Stimulated activated naive CD8-positive, alpha-beta T cell treated with anti-CD3 and anti-CD28 coated beads, Interleukin-15, Interleukin-2, amounts not matched to agents 100 ng/mL and 50 ng/mL, for 24 hours (primary cell): Measurements from ENCODE around the gene SCN2B.

ENCODE experiments used
- H3K27ac Mint-ChIP-seq: one replicate; pipeline ENCODE4 v1.8.0; 2021; ENCODE audit warnings: mild to moderate bottlenecking, mixed read lengths
- H3K27me3 Mint-ChIP-seq: one replicate; pipeline ENCODE4 v1.8.0; 2021; ENCODE audit warnings: mixed read lengths
- H3K36me3 Mint-ChIP-seq: one replicate; pipeline ENCODE4 v1.8.0; 2021; ENCODE audit warnings: low read depth, mixed read lengths
- H3K4me1 Mint-ChIP-seq: one replicate; pipeline ENCODE4 v1.8.0; 2021; ENCODE audit warnings: low read depth, mixed read lengths
- H3K4me3 Mint-ChIP-seq: one replicate; pipeline ENCODE4 v1.8.0; 2021; ENCODE audit warnings: mild to moderate bottlenecking, mixed read lengths
- H3K9me3 Mint-ChIP-seq: one replicate; pipeline ENCODE4 v1.8.0; 2021; ENCODE audit warnings: mixed read lengths

SCN2B gene

GRCh38 chr11:118213201-118213600 lies 36.8 kb upstream of the SCN2B start:
- Mint-ChIP-seq H3K27me3 (no peaks in the 10 kb centered on the region), H3K4me3 (peak overlapping the region; percentile 89), H3K36me3 (peaks cover 77% of the 10 kb centered on the region), H3K9me3 (no peaks in the 10 kb centered on the region), H3K4me1 (peaks cover 80% of the 10 kb centered on the region), H3K27ac (peak overlapping the region; percentile 99)

DNA sequence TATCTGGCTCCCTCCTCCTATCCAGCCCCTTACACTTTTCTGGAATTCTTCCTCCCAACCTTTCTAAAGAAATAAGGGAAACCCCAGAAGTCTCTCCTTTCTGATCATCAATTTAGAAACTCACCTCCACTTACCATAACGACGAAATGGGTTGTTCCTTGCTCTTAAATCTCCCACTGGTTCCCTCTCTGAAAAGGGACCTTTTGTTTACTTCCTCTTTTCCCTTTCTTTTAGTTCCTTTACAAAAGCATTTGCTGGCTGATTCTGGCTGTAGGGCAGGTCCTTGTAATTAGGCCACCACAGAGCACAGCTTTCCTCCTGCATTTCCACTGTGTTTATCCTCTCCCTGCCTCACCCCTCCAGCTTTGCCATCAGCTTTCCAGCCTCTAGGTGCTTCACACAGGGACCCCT lies 36.3 kb upstream of the SCN2B start:
- H3K4me1 Mint-ChIP-seq: peaks cover 76% of the 10 kb centered on the region
- peaks cover 78% of the 10 kb centered on the region for H3K36me3 Mint-ChIP-seq
- no peaks in the 10 kb centered on the region for H3K27me3 Mint-ChIP-seq
- peak overlapping the region; percentile 99 for H3K27ac Mint-ChIP-seq
- peak overlapping the region; percentile 89 for H3K4me3 Mint-ChIP-seq
- H3K9me3 Mint-ChIP-seq: no peaks in the 10 kb centered on the region

DNA sequence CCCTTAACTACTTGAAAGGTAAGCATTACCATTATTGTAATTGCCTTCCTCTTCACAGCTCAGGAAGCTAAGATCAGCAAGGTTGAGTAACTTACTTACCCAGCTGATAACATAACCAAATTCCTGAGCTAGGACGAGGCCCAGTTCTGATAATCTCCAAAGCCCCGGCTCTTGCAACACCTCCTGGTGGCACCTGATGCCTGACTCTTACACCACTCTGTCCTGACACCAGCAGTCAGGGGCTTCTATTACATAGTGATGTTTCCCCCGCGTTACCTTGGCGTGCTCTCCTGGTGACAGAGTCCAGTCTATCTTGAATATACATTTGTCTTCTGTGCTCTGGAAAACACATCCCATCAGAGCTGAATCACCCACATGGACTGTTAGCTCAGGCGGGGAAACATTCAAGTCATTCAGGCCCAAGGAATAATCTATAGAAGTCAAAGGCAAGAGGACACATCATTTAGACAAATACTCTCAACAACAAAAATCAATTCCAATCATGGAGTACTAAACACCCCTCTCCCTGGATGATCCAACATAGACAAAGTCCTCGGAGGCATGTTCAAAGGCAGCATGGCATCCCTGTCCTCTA lies 35.8 kb upstream of the SCN2B start:
- Mint-ChIP-seq H3K36me3 (peaks cover 82% of the 10 kb centered on the region), H3K27ac (peak overlapping the region; percentile 99), H3K27me3 (no peaks in the 10 kb centered on the region), H3K9me3 (no peaks in the 10 kb centered on the region), H3K4me1 (peaks cover 71% of the 10 kb centered on the region), H3K4me3 (peak overlapping the region; percentile 89)

GRCh38 chr11:118211006-118211405 lies 34.6 kb upstream of the SCN2B start:
- Mint-ChIP-seq H3K9me3 (no peaks in the 10 kb centered on the region), H3K36me3 (peaks cover 89% of the 10 kb centered on the region), H3K4me3 (peak overlapping the region; percentile 89), H3K27ac (peak overlapping the region; percentile 65), H3K4me1 (peaks cover 58% of the 10 kb centered on the region), H3K27me3 (no peaks in the 10 kb centered on the region)

DNA sequence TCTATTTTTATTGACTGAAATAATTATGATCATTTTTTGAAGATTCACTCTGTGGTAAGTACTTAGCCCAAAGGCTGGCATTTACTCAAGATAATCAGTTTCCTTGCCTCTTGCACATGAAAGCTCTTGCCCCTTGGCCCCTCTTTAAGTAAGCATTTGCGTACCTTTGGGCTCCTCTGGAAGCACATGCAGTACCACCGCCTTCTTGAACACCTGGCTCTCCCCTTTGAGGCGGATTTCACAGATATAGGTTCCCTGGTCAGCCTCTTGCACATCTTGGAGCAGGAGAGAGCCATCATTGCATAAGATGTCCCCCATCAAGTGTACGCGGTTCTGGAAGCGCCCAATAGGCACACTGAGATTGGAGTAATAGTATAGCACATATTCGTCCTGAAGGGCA lies 33.9 kb upstream of the SCN2B start:
- Mint-ChIP-seq H3K36me3 (peaks cover 85% of the 10 kb centered on the region), H3K4me1 (peaks cover 51% of the 10 kb centered on the region), H3K27ac (peak overlapping the region; percentile 65)

DNA sequence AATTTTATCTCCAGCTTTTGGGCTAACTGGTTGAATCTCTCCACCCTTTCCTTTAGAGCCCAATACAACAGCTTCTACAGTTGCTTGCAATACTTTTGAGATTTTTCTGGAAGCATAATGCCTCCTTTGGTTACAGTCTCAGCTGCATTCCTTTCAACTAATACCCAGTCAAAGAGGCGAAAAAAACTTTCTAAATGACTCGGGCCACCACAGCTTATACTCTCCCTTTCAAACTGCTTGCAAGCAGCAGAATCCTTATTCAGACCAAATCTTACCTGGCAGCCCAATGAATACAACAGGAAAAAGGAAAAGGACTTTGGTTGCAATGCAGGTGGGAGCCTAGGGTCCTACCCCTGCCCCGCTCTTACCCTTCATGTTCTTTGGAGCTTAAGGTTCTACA lies 32.6 kb upstream of the SCN2B start:
- H3K9me3 Mint-ChIP-seq: no peaks in the 10 kb centered on the region
- peak overlapping the region; percentile 65 for H3K4me3 Mint-ChIP-seq
- H3K4me1 Mint-ChIP-seq: peaks cover 39% of the 10 kb centered on the region
- no peaks in the 10 kb centered on the region for H3K27me3 Mint-ChIP-seq
- peak overlapping the region; percentile 95 for H3K27ac Mint-ChIP-seq
- peaks cover 73% of the 10 kb centered on the region for H3K36me3 Mint-ChIP-seq

More for the DNA sequence above, 33.9 kb upstream of the SCN2B start:
- Mint-ChIP-seq H3K4me3 (peak overlapping the region; percentile 89), H3K27me3 (no peaks in the 10 kb centered on the region), H3K9me3 (no peaks in the 10 kb centered on the region)

- H3K27ac Mint-ChIP-seq: no peak overlapping the region
- peaks cover 53% of the 10 kb centered on the region for H3K36me3 Mint-ChIP-seq
- no peaks in the 10 kb centered on the region for H3K9me3 Mint-ChIP-seq
- H3K27me3 Mint-ChIP-seq: no peaks in the 10 kb centered on the region
- H3K4me3 Mint-ChIP-seq: no peak overlapping the region
- H3K4me1 Mint-ChIP-seq: peaks cover 19% of the 10 kb centered on the region
Measured at GRCh38 chr11:118207079-118207478, 30.6 kb upstream of the SCN2B start.

DNA sequence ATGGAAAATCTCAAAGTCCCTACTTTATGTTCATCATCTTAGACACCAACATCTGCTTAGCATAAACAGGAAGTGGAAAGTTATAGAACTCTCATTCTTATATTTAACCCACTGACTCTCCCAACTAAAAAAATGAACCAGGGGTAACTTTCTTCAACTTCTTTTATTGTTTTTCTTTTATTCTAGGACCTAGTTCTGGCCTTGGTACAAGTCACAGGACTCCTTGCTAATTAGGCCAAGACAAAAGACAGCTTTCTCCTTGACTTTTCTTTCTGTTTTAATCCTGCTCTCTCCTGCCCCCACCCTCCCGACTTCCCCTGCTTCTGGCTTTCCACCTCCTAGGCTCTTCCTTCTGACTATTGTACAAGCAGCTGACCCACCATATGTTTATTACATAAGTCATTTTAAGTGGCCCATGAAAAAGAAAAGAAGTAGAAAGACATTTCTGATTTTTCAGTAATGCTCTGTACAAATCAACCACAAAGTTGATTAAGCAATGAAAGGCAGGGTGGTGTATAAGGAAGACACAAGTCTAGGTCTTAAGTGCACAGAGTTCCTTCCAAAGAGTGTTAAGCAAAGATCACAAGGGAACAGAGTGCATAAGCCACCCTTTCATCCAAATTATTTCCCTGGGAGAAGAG lies 30.1 kb upstream of the SCN2B start:
- Mint-ChIP-seq H3K4me3 (no peak overlapping the region), H3K9me3 (no peaks in the 10 kb centered on the region)

DNA sequence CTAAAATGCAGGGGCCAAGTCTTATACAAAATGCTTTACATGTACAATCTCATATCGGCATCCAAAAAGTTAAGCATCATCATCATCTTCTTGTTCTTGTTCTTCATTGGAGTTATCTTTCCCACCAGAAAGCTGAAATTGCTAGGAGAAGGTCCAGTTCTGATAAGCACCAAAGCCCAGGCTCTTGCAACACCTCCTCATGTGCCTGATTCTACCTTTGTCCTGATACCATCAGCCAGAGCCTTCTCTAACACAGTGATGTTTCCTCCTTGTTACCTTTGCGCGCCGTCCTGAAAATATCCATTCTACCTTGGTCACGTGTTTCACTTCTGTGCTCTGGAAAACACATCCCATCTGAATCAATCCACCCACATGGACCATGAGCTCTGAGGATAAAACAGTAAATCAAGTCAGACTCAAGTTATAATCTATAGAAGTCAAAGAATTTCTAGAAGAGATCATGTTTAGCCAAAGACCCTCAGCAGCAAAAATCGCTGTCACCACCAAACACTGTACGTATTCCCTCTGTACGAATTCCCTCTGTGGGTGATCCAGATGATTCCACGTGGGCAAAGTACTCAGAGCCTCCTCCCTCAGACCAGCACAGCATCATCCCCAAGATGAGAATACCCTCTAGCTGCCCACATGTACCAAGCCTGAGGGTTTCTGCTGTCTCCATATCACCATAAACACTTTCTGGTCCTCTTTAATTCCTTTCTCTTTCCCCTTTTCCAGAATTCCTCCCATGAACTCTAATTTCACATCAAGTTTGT lies 29.4 kb upstream of the SCN2B start:
- H3K27ac Mint-ChIP-seq: no peak overlapping the region
- peaks cover 41% of the 10 kb centered on the region for H3K36me3 Mint-ChIP-seq
- no peaks in the 10 kb centered on the region for H3K27me3 Mint-ChIP-seq
- no peak overlapping the region for H3K4me3 Mint-ChIP-seq
- no peaks in the 10 kb centered on the region for H3K9me3 Mint-ChIP-seq
- H3K4me1 Mint-ChIP-seq: peaks cover 6% of the 10 kb centered on the region

More for the DNA sequence above, 30.1 kb upstream of the SCN2B start:
- peaks cover 13% of the 10 kb centered on the region for H3K4me1 Mint-ChIP-seq
- peaks cover 48% of the 10 kb centered on the region for H3K36me3 Mint-ChIP-seq
- no peaks in the 10 kb centered on the region for H3K27me3 Mint-ChIP-seq
- no peak overlapping the region for H3K27ac Mint-ChIP-seq

- Mint-ChIP-seq H3K27me3 (no peaks in the 10 kb centered on the region), H3K9me3 (no peaks in the 10 kb centered on the region), H3K4me1 (no peaks in the 10 kb centered on the region), H3K36me3 (peaks cover 30% of the 10 kb centered on the region), H3K4me3 (no peak overlapping the region), H3K27ac (no peak overlapping the region)
Measured at GRCh38 chr11:118202599-118203422, 26.4 kb upstream of the SCN2B start.

GRCh38 chr11:118201966-118202365 lies 25.5 kb upstream of the SCN2B start:
- Mint-ChIP-seq H3K4me3 (no peak overlapping the region), H3K36me3 (peaks cover 30% of the 10 kb centered on the region), H3K27ac (no peak overlapping the region)

DNA sequence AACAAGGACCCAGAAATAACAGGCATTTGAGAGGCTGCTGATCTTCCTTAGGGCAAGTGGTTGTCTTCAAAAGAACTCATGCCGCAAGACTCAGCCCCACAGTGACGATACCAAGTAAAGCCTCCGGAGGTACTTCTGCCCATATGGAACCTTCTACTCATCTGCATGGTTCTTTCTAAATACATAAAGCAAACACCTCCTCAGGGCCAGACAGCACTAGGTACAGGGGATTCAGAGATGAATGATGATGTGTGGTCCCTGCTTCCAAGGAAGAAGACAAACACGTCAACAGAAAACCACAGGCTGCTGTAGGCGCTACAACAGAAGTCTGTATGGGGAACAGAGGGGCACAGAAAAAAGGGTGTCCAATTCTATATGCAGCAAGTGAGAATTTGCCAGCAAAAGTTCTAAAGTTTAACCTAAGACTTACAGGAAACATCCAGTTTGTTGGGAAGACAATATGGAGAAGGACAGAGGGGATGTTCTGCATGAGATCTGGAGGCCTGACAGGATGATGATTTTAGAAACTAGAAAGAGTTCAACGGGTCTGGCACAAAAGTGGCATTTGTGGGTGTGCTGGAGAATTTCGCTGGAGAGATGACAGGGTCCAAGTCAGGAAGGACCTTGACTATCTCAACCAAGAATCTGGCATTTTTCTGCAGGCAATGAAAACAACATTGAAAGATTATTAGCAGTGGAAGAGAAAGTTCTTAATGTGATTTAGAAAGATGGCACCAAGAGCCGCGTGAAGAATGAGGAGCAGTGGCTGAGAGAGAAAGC lies 24.7 kb upstream of the SCN2B start:
- Mint-ChIP-seq H3K4me1 (peaks cover 9% of the 10 kb centered on the region), H3K36me3 (peaks cover 34% of the 10 kb centered on the region), H3K27me3 (no peaks in the 10 kb centered on the region), H3K4me3 (no peak overlapping the region), H3K9me3 (no peaks in the 10 kb centered on the region), H3K27ac (no peak overlapping the region)

More at GRCh38 chr11:118201966-118202365, 25.5 kb upstream of the SCN2B start:
- H3K9me3 Mint-ChIP-seq: no peaks in the 10 kb centered on the region
- H3K27me3 Mint-ChIP-seq: no peaks in the 10 kb centered on the region
- H3K4me1 Mint-ChIP-seq: peaks cover 2% of the 10 kb centered on the region

DNA sequence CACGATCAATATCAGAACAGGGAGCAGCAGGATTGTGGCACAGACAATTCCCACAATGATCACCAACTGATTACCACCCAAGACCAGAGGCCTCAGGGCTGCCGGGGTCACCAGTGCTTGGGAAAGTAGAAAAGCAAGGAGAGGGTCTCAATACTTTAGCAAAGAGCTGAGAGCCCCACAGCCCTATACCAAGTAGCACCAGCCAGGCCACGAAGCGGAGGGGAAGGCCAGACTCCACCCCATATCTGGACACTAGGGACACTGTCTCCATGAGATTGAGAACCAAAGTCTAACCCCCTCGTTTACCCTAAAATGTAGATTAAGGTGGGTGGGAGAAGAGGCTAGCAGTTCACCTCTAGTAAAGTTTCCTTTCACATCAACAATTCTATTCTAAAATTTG lies 24.1 kb upstream of the SCN2B start:
- no peaks in the 10 kb centered on the region for H3K9me3 Mint-ChIP-seq
- no peak overlapping the region for H3K4me3 Mint-ChIP-seq
- peaks cover 12% of the 10 kb centered on the region for H3K4me1 Mint-ChIP-seq

GRCh38 chr11:118199135-118199534 lies 22.7 kb upstream of the SCN2B start:
- Mint-ChIP-seq H3K9me3 (no peaks in the 10 kb centered on the region), H3K27me3 (no peaks in the 10 kb centered on the region), H3K27ac (no peak overlapping the region), H3K4me3 (no peak overlapping the region), H3K4me1 (peaks cover 25% of the 10 kb centered on the region), H3K36me3 (peaks cover 51% of the 10 kb centered on the region)

More for the DNA sequence above, 24.1 kb upstream of the SCN2B start:
- no peaks in the 10 kb centered on the region for H3K27me3 Mint-ChIP-seq
- H3K27ac Mint-ChIP-seq: no peak overlapping the region
- peaks cover 37% of the 10 kb centered on the region for H3K36me3 Mint-ChIP-seq
